Peyer's patch (tissue), 4 donors: ENCODE measurements around the gene ISCA2. TPM values are rescaled to one million over a fixed set of nuclear protein-coding genes. Genes with fewer than 3 reads are reported as not detected.

Experiments used
- DNase-seq, 3 donors: peaks; one replicate each; pipeline ENCODE4 v3.0.0-alpha.2; 2017 to 2019
- H3K27ac ChIP-seq, 4 donors: fragments of 200-600 bp; sonication (generic); one replicate each; pipeline ENCODE4 v1.5.1; 2016 to 2019
- H3K27me3 ChIP-seq, 2 donors: fragments of 200-600 bp; sonication (generic); one replicate each; pipeline ENCODE4 v1.5.1; 2019
- H3K36me3 ChIP-seq, 3 donors: fragments of 200-600 bp; sonication (generic); one replicate each; pipeline ENCODE4 v1.5.1; 2016 to 2019
- H3K4me1 ChIP-seq, 4 donors: fragments of 200-600 bp; sonication (generic); one replicate each; pipeline ENCODE4 v1.5.1; 2016 to 2019
- H3K4me3 ChIP-seq, 4 donors: fragments of 200-600 bp; sonication (generic); 1 replicate in 3 of 4; 2 replicates in 1 of 4; pipeline ENCODE4 v1.5.1; 2016 to 2019; ENCODE audit warnings: mild to moderate bottlenecking in 1 of 4
- H3K9me3 ChIP-seq, 4 donors: fragments of 200-600 bp; sonication (generic); one replicate each; pipeline ENCODE4 v1.5.1; 2016 to 2019; ENCODE audit warnings: mild to moderate bottlenecking in 1 of 4
- POLR2A ChIP-seq, 2 donors: fragments of 450-650 bp; IDR thresholded peaks; one replicate each; pipeline ENCODE4 v1.5.1; 2017; ENCODE audit warnings: antibody characterized with exemption in 2 of 2, mild to moderate bottlenecking in 2 of 2, moderate library complexity in 2 of 2
- total RNA-seq, 4 donors: library from RNA; depleted of rRNA; stranded (reverse); fragments of >200 nt; gene quantifications; one replicate each; pipeline ENCODE4 v1.1.0, GENCODE V29; 2016
- TF ChIP-seq, protein P1 (sequence below), 6 experiments: fragments of 450-650 bp in 4 of 6; fragments of 200-600 bp in 2 of 6; sonication (generic) in 1 of 6; IDR thresholded peaks; one replicate each; pipeline ENCODE4 v1.5.1; 2017 to 2019; ENCODE audit warnings: antibody characterized with exemption in 6 of 6, mild to moderate bottlenecking in 3 of 6, moderate library complexity in 1 of 6

The ISCA2 gene
- total RNA-seq, 4 donors from 2014 or later, result 11.6 to 18.2 (median 15.8) TPM

DNA sequence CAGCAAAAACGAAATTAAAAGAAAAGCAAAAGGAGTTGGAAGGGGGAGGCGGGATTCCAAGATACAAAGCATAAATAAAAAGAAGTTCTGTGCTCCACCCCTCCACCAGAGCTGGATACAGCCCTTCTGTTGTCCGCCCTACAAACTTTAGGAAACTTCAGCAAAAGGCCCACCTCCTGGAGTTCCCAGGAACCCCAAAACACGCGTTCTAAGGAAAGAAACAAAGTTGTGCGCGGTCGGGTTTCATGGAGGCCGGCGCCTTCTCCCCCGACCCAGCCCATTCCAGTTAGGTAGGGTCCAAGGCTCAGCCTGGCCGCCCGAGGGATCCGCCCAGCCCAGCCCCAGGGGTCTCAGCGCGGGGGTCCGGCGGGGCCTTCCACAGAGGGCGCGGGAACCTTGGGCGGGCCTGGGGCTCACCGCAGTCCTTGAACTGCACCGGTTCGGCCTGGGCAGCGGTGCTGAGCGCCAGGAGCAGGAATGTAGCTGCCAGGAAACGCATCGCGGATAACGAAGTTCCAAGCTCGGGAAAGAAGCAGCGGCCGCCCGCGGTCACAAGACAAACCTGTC lies 706 bp upstream of the ISCA2 start, which contains the start of gene NPC2:
NPC2 (minus strand) TSS at position 530 of the 567 bp plus-strand sequence; CDS start at position 499, 31 bp downstream.
- TF ChIP-seq, protein P1, sequence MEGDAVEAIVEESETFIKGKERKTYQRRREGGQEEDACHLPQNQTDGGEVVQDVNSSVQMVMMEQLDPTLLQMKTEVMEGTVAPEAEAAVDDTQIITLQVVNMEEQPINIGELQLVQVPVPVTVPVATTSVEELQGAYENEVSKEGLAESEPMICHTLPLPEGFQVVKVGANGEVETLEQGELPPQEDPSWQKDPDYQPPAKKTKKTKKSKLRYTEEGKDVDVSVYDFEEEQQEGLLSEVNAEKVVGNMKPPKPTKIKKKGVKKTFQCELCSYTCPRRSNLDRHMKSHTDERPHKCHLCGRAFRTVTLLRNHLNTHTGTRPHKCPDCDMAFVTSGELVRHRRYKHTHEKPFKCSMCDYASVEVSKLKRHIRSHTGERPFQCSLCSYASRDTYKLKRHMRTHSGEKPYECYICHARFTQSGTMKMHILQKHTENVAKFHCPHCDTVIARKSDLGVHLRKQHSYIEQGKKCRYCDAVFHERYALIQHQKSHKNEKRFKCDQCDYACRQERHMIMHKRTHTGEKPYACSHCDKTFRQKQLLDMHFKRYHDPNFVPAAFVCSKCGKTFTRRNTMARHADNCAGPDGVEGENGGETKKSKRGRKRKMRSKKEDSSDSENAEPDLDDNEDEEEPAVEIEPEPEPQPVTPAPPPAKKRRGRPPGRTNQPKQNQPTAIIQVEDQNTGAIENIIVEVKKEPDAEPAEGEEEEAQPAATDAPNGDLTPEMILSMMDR (IDR thresholded peaks at IDR 0.05), result no peak
- TF ChIP-seq POLR2A (IDR thresholded peaks at IDR 0.05), result peak; percentile 63 to 74
- no peaks in the 10 kb centered on the region for H3K36me3 ChIP-seq
- no peaks in the 10 kb centered on the region for H3K27me3 ChIP-seq
- no peaks in the 10 kb centered on the region for H3K9me3 ChIP-seq
- peak within 1 kb of the TSS; percentile 91 to 96 (median 94) for H3K4me3 ChIP-seq
- peaks cover 0 to 34% (median 0%) of the 10 kb centered on the region in 4 donors for H3K4me1 ChIP-seq
- peak within 1 kb of the TSS; percentile 91 to 95 (median 93) for H3K27ac ChIP-seq
- DNase-seq, result no peak

DNA sequence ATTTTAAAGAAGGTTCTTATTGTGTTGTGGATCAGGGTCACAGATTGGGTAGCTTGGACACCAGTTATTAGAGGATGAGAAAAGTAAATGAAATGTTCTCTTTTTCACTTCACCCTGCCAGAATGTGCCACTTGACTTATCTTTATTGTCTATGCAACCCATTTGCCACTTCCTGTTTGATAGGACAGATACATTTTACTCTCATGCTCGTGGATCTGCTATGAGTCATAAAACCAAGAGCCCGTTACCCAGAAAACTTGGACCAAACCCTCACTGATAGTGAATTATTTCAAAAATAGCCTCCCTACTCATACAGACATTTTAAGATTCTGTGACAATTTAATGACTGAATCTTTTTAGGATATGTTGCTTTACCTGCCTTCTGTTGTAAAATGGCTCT lies 1.8 kb downstream of the ISCA2 start:
- Histone ChIP-seq H3K4me1 (peaks cover 0 to 20% (median 0%) of the 10 kb centered on the region in 4 donors), H3K36me3 (no peaks in the 10 kb centered on the region), H3K9me3 (no peaks in the 10 kb centered on the region), H3K4me3 (no peak overlapping the region), H3K27ac (peak overlapping the region in 1 of 4 donors; percentile 4), H3K27me3 (no peaks in the 10 kb centered on the region)
- no peak for DNase-seq
- TF ChIP-seq, protein P1 (IDR thresholded peaks at IDR 0.05), result no peak
- no peak for TF ChIP-seq POLR2A (IDR thresholded peaks at IDR 0.05)

DNA sequence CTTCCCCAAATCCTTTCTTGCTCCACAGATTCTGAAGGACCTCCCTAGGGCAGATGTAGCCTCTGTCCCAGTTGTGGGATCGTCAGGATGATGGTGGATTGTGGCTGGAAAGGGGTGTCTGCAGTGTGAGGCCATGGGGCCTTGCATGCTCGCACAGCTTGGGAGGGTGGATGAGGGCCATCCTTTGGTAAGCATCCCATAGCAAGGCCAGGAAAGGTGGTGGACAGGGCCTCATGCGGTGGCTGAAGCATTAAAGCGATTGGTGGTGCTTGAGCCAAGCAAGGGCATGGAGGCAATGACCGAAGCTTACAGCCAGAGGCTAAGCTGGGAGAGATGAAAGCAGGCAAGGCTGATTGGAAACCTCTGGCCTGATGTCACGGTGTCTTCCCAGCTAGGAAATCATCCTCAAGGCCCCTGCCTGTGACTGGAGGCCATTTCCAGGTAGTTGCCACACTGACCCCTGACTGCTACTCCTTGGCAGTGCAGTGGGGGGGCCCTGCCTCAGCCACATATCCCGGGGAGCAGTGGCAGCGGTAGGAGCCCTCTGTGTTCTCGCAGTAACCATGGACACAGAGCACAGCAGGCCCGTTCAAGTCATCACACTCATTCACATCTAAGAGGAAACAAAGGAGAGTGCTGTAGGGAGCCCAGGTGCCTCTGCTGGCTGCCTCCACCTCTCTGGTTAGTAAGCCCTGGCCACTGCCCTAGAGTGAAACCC lies 7.0 kb downstream of the ISCA2 start:
- Histone ChIP-seq H3K9me3 (no peaks in the 10 kb centered on the region), H3K27me3 (no peaks in the 10 kb centered on the region), H3K36me3 (no peaks in the 10 kb centered on the region), H3K4me1 (no peaks in the 10 kb centered on the region), H3K4me3 (no peak overlapping the region), H3K27ac (no peak overlapping the region)
- no peak for TF ChIP-seq POLR2A (IDR thresholded peaks at IDR 0.05)
- TF ChIP-seq, protein P1 (IDR thresholded peaks at IDR 0.05), result no peak
- peak in 1 of 3 donors; percentile 32 for DNase-seq

DNA sequence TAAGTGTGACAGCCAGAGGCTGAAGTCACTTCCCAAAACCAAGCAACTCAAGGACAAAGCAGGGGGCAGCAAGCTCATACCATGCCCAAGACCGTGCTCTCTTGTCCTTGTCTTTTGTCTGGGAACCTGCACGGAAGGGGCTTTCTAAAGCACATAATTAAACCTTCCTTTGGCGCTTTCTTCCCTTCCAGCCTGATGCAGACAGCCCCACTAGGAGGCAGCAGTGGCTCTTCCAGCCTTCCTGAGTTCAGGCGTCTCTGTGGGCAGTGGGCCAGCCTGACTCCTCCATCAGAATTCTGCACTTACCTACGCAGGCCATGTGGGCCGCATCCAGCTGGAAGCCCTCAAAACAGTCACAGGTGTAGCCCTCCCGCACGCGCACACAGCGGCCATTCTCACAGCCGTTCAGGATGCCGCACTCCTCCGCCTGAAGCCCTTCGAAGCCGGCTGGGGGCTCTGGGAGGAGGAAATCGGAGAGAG lies 7.6 kb downstream of the ISCA2 start:
- H3K27ac ChIP-seq, result no peak overlapping the region

DNA sequence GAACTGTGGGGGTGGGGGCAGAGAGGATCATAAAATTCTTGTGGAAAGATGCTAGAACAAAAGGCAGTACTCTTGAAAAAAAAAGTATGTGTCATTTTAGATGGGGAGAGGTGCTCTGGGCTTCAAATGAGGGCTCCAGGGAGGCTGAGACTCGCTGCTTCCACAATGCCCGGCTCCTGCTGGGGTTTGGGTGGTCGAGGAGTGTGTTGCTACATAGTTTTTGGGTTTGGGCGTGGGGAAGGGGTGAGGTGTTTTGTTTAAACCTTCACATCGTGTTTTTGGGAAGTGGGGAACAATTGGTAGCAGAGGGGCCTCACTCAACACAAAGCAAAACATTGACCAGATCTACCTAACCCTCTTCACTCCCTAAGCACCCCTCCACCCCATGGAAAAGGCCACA lies 8.1 kb downstream of the ISCA2 start:
- Histone ChIP-seq H3K9me3 (no peaks in the 10 kb centered on the region), H3K27ac (no peak overlapping the region), H3K36me3 (no peaks in the 10 kb centered on the region), H3K4me1 (no peaks in the 10 kb centered on the region), H3K27me3 (no peaks in the 10 kb centered on the region), H3K4me3 (no peak overlapping the region)
- no peak for DNase-seq
- TF ChIP-seq, protein P1 (IDR thresholded peaks at IDR 0.05), result no peak
- TF ChIP-seq POLR2A (IDR thresholded peaks at IDR 0.05), result no peak

More for the DNA sequence above, 7.6 kb downstream of the ISCA2 start:
- peak in 1 of 3 donors; percentile 52 for DNase-seq
- no peaks in the 10 kb centered on the region for H3K9me3 ChIP-seq
- no peaks in the 10 kb centered on the region for H3K36me3 ChIP-seq
- no peak overlapping the region for H3K4me3 ChIP-seq
- no peaks in the 10 kb centered on the region for H3K4me1 ChIP-seq
- no peaks in the 10 kb centered on the region for H3K27me3 ChIP-seq
- TF ChIP-seq, protein P1 (IDR thresholded peaks at IDR 0.05), result peak in 5 of 6 experiments; percentile 20 to 38 (median 31)
- TF ChIP-seq POLR2A (IDR thresholded peaks at IDR 0.05), result no peak
